OCI-LY1 (cell line): Measurements from ENCODE around the gene MADD.

Experiments
- H2AFZ ChIP-seq: fragments of 200-600 bp; sonication (generic), shearing (Covaris generic); 2 replicates; pipeline ENCODE4 v1.6.0; 2014; ENCODE audit warnings: antibody characterized with exemption, mild to moderate bottlenecking, low read length
- H3F3A ChIP-seq: fragments of 200-600 bp; sonication (generic), shearing (Covaris generic); 2 replicates; pipeline ENCODE4 v1.6.0; 2014; ENCODE audit warnings: mild to moderate bottlenecking, antibody characterized with exemption, low read length, moderate library complexity; ENCODE audit not compliant: insufficient read depth
- H3K27ac ChIP-seq: fragments of 200-600 bp; sonication (generic); 2 replicates; pipeline ENCODE4 v1.5.1; 2014; ENCODE audit warnings: low read length, mixed run types, mild to moderate bottlenecking, low read depth; ENCODE audit not compliant: poor library complexity, severe bottlenecking
- H3K27me3 ChIP-seq: fragments of 200-600 bp; sonication (generic); 2 replicates; pipeline ENCODE4 v1.6.0; 2014; ENCODE audit warnings: antibody characterized with exemption, mild to moderate bottlenecking, low read length, moderate library complexity; ENCODE audit not compliant: insufficient read depth
- H3K36me3 ChIP-seq: fragments of 200-600 bp; sonication (generic); 2 replicates; pipeline ENCODE4 v1.6.1; 2014; ENCODE audit warnings: mild to moderate bottlenecking, antibody characterized with exemption, low read length, moderate library complexity, mixed read lengths; ENCODE audit not compliant: insufficient read depth
- H3K4me1 ChIP-seq: fragments of 200-600 bp; sonication (generic); 2 replicates; pipeline ENCODE4 v1.5.1; 2014; ENCODE audit warnings: mild to moderate bottlenecking, low read length, moderate library complexity; ENCODE audit not compliant: insufficient read depth, severe bottlenecking
- H3K4me2 ChIP-seq: fragments of 200-600 bp; sonication (generic), shearing (Covaris generic); 2 replicates; pipeline ENCODE4 v1.6.1; 2014; ENCODE audit warnings: low read length
- H3K4me3 ChIP-seq: fragments of 200-600 bp; sonication (generic); 2 replicates; pipeline ENCODE4 v1.5.1; 2014; ENCODE audit warnings: low read length, low read depth, mild to moderate bottlenecking, mixed read lengths; ENCODE audit not compliant: poor library complexity, severe bottlenecking
- H3K79me2 ChIP-seq: fragments of 200-600 bp; shearing (Covaris generic); 2 replicates; pipeline ENCODE4 v1.6.1; 2016; ENCODE audit warnings: mixed run types, low read length, mixed read lengths; ENCODE audit not compliant: insufficient read depth
- H3K9ac ChIP-seq: fragments of 200-600 bp; sonication (generic), shearing (Covaris generic); 2 replicates; pipeline ENCODE4 v1.6.1; 2014; ENCODE audit warnings: mild to moderate bottlenecking, low read length, mixed read lengths
- H3K9me2 ChIP-seq: fragments of 200-600 bp; sonication (generic), shearing (Covaris generic); 2 replicates; pipeline ENCODE4 v1.6.1; 2014; ENCODE audit warnings: low read depth, mild to moderate bottlenecking, low read length, mixed read lengths
- H3K9me3 ChIP-seq: fragments of 200-600 bp; shearing (Covaris generic); 2 replicates; pipeline ENCODE4 v1.6.1; 2014; ENCODE audit warnings: low read length, mixed read lengths
- H4K20me1 ChIP-seq: fragments of 200-600 bp; sonication (generic), shearing (Covaris generic); 2 replicates; pipeline ENCODE4 v1.6.0; 2016; ENCODE audit warnings: mild to moderate bottlenecking, low read length; ENCODE audit not compliant: insufficient read depth
- EZH2 ChIP-seq: fragments of 200-600 bp; sonication (generic), shearing (Covaris generic); IDR thresholded peaks from 2 replicates; pipeline ENCODE4 v1.8.0; 2017; ENCODE audit warnings: borderline replicate concordance, mixed run types, mild to moderate bottlenecking, antibody characterized with exemption, low read length, moderate library complexity, mixed read lengths
- TF ChIP-seq, protein P1 (sequence below): fragments of 200-600 bp; sonication (generic), shearing (Covaris generic); IDR thresholded peaks from 2 replicates; pipeline ENCODE4 v1.5.1; 2017; ENCODE audit warnings: mild to moderate bottlenecking, antibody characterized with exemption, low read length, moderate library complexity, mixed read lengths

MADD gene

DNA sequence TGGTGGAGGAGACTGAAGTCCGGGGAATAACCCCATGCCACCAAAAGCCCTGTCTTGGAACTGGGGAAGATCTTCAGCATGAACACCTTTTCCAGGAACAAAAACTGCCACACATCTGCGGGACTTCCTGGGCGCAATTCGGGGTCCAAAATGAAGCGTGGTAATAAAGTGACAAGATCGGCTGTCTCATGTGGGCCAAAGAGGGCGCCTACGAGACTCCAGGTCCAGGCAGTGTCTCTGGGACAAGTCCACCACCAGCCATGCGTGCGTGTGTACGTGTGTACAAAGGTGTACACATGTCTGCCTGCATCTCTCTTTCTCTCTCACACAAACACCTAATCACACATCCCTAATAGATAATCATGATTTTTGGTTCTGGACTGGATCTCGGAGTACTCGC lies 91.5 kb downstream of the MADD start:
- Histone ChIP-seq H3K4me1 (no peaks in the 10 kb centered on the region), H3K36me3 (peaks cover 28% of the 10 kb centered on the region; the same call in 1 of the 2 replicates), H3K4me3 (no peak overlapping the region), H3K4me2 (no peak overlapping the region), H3K9me2 (no peaks in the 10 kb centered on the region), H3K79me2 (no peaks in the 10 kb centered on the region), H3K9ac (no peak overlapping the region), H2AFZ (no peak overlapping the region), H3F3A (no peaks in the 10 kb centered on the region), H4K20me1 (no peaks in the 10 kb centered on the region), H3K9me3 (no peaks in the 10 kb centered on the region), H3K27me3 (no peaks in the 10 kb centered on the region), H3K27ac (no peak overlapping the region)
- no peak for TF ChIP-seq EZH2
- TF ChIP-seq, protein P1, sequence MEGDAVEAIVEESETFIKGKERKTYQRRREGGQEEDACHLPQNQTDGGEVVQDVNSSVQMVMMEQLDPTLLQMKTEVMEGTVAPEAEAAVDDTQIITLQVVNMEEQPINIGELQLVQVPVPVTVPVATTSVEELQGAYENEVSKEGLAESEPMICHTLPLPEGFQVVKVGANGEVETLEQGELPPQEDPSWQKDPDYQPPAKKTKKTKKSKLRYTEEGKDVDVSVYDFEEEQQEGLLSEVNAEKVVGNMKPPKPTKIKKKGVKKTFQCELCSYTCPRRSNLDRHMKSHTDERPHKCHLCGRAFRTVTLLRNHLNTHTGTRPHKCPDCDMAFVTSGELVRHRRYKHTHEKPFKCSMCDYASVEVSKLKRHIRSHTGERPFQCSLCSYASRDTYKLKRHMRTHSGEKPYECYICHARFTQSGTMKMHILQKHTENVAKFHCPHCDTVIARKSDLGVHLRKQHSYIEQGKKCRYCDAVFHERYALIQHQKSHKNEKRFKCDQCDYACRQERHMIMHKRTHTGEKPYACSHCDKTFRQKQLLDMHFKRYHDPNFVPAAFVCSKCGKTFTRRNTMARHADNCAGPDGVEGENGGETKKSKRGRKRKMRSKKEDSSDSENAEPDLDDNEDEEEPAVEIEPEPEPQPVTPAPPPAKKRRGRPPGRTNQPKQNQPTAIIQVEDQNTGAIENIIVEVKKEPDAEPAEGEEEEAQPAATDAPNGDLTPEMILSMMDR, result no peak

DNA sequence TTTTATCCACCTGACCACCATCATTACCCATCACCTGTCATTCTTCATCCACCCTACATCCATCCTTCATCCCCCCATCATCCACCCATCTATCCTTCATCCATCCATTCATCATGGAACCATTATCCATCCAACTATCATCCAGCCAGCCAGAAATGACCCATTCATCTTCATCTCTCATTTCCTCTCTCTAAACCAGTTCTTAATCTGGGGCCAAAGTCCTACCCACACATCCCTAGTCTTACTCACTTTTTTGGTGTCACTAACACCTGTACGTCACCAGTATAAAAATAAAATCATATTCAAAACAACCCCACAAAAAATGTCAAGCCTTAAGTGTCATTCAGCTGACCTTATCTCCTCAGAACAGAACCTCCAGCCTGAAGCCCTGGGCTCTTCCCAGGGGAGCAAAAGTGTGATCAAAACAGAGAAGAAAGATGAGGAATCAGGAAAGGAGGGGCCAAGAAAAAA lies 96.1 kb downstream of the MADD start:
- no peaks in the 10 kb centered on the region for H3F3A ChIP-seq
- TF ChIP-seq EZH2, result no peak
- TF ChIP-seq, protein P1, result no peak
- no peaks in the 10 kb centered on the region for H3K9me2 ChIP-seq
- H3K36me3 ChIP-seq, result peaks cover 54% of the 10 kb centered on the region
- H3K79me2 ChIP-seq, result peaks cover 12% of the 10 kb centered on the region; the same call in 1 of the 2 replicates
- H3K4me1 ChIP-seq, result no peaks in the 10 kb centered on the region
- H4K20me1 ChIP-seq, result no peaks in the 10 kb centered on the region
- H3K27ac ChIP-seq, result no peak overlapping the region
- no peak overlapping the region for H2AFZ ChIP-seq
- no peak overlapping the region for H3K4me3 ChIP-seq
- H3K27me3 ChIP-seq, result no peaks in the 10 kb centered on the region
- no peak overlapping the region for H3K4me2 ChIP-seq
- no peaks in the 10 kb centered on the region for H3K9me3 ChIP-seq
- no peak overlapping the region for H3K9ac ChIP-seq

DNA sequence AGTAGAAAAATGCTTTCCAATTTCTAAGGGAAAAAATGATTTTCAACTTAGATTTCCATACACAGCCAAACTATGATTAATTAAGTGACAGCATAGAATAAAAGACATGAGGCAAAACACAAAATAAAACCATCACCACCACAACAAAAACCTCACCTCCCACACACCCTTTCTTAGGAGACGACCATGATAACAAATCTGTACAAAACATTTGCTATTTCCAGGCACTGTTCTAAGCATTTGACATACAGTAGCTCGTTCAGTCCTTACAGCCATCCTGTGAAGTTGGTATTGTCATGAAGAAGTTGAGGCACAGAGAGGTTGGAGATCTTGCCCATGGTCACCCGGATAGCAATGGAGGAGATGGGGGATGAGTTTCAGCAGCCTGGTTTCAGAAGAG lies 99.7 kb downstream of the MADD start:
- no peak overlapping the region for H2AFZ ChIP-seq
- H4K20me1 ChIP-seq, result no peaks in the 10 kb centered on the region
- no peak overlapping the region for H3K4me3 ChIP-seq
- peaks cover 8% of the 10 kb centered on the region for H3K4me1 ChIP-seq
- H3K9me3 ChIP-seq, result no peaks in the 10 kb centered on the region
- no peaks in the 10 kb centered on the region for H3K27me3 ChIP-seq
- no peak overlapping the region for H3K4me2 ChIP-seq
- H3K9ac ChIP-seq, result no peak overlapping the region
- TF ChIP-seq, protein P1, result no peak
- no peak for TF ChIP-seq EZH2
- H3K36me3 ChIP-seq, result peaks cover 74% of the 10 kb centered on the region
- no peak overlapping the region for H3K27ac ChIP-seq
- no peaks in the 10 kb centered on the region for H3F3A ChIP-seq
- peaks cover 12% of the 10 kb centered on the region; the same call in 1 of the 2 replicates for H3K79me2 ChIP-seq
- H3K9me2 ChIP-seq, result no peaks in the 10 kb centered on the region
